NT2/D1 (cell line): ENCODE results near the gene TNFAIP2.

Experiments
- DNase-seq: peaks from one replicate; pipeline ENCODE4 v3.0.0-alpha.2; 2011; ENCODE audit warnings: low read depth, low spot score
- H3K27me3 ChIP-seq: 2 replicates; pipeline ENCODE4 v1.6.0; 2011; ENCODE audit warnings: mild to moderate bottlenecking; ENCODE audit not compliant: insufficient read length, insufficient read depth
- H3K36me3 ChIP-seq: 2 replicates; pipeline ENCODE4 v1.6.1; 2011; ENCODE audit warnings: mild to moderate bottlenecking, low read length, mixed read lengths; ENCODE audit not compliant: insufficient read depth, insufficient read length
- H3K4me1 ChIP-seq: 2 replicates; pipeline ENCODE4 v1.5.1; 2011; ENCODE audit not compliant: insufficient read depth, insufficient read length
- H3K4me3 ChIP-seq: 2 replicates; pipeline ENCODE4 v1.5.1; 2011; ENCODE audit warnings: low read depth; ENCODE audit not compliant: insufficient read length
- H3K9ac ChIP-seq: 2 replicates; pipeline ENCODE4 v1.6.0; 2011; ENCODE audit warnings: low read depth; ENCODE audit not compliant: insufficient read length
- H3K9me3 ChIP-seq: 2 replicates; pipeline ENCODE4 v1.5.1; 2011; ENCODE audit warnings: mild to moderate bottlenecking, low read length; ENCODE audit not compliant: insufficient read depth
- SUZ12 ChIP-seq: IDR thresholded peaks from 2 replicates; pipeline ENCODE4 v1.6.1; 2011; ENCODE audit not compliant: insufficient read length, insufficient read depth; ENCODE audit errors: extremely low read depth
- YY1 ChIP-seq: IDR thresholded peaks from 2 replicates; pipeline ENCODE4 v1.6.1; 2011; ENCODE audit not compliant: insufficient read length, insufficient read depth
- ZNF274 ChIP-seq: IDR thresholded peaks from 2 replicates; pipeline ENCODE4 v1.6.1; 2011; ENCODE audit warnings: mild to moderate bottlenecking, low read depth, low read length

TNFAIP2 gene

DNA sequence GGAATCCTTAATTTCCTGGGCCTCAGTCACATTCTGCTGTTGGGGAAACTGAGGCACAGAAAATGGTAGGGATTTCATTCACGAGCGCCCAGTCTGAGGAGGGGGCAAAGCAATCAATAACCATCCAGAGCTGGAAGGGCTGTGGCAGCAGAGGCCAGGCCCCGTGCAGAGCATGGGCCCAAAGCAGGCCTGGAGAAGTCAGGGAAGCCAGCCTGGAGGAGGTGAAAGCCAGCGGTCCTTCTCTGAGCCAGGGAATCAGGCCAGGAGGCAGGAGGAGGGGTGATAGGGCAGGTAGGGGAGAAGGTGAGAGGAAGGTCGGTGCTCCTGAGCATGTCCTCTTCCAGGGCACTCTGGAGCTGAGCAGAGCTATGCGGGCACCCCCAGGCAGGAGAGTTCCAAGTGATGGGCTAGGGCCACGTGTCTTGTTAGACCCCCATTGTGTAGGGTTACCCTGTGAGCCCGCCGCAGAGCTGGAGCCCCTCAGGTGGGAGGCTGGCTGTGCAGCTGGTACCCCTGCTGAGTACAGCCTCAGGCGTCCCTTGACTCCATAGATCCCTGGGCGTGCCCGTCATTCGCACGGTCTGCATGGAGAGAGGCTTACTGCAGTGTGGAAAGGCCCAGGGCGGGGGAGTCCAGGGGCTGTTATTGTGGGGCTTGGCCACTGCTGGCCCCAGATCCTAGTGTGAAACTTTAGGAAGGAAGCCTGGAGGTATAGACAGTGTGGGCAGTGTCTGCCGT, 4.8 kb downstream of the TNFAIP2 start:
- no peak overlapping the region for H3K9ac ChIP-seq
- no peak for DNase-seq
- peaks cover 73% of the 10 kb centered on the region for H3K36me3 ChIP-seq
- H3K27me3 ChIP-seq: no peaks in the 10 kb centered on the region
- no peak for TF ChIP-seq YY1
- no peak for TF ChIP-seq SUZ12
- no peak for TF ChIP-seq ZNF274
- H3K4me1 ChIP-seq: peaks cover 20% of the 10 kb centered on the region
- no peak overlapping the region for H3K4me3 ChIP-seq
- no peaks in the 10 kb centered on the region for H3K9me3 ChIP-seq

GRCh38 chr14:103128631-103129300, 5.5 kb downstream of the TNFAIP2 start:
- no peak overlapping the region for H3K4me3 ChIP-seq
- H3K4me1 ChIP-seq: peaks cover 20% of the 10 kb centered on the region
- H3K36me3 ChIP-seq: peaks cover 81% of the 10 kb centered on the region
- H3K9ac ChIP-seq: peak overlapping the region; percentile 42
- no peaks in the 10 kb centered on the region for H3K27me3 ChIP-seq
- TF ChIP-seq ZNF274 (no peak), SUZ12 (no peak), YY1 (no peak)
- DNase-seq: no peak
- H3K9me3 ChIP-seq: no peaks in the 10 kb centered on the region

DNA sequence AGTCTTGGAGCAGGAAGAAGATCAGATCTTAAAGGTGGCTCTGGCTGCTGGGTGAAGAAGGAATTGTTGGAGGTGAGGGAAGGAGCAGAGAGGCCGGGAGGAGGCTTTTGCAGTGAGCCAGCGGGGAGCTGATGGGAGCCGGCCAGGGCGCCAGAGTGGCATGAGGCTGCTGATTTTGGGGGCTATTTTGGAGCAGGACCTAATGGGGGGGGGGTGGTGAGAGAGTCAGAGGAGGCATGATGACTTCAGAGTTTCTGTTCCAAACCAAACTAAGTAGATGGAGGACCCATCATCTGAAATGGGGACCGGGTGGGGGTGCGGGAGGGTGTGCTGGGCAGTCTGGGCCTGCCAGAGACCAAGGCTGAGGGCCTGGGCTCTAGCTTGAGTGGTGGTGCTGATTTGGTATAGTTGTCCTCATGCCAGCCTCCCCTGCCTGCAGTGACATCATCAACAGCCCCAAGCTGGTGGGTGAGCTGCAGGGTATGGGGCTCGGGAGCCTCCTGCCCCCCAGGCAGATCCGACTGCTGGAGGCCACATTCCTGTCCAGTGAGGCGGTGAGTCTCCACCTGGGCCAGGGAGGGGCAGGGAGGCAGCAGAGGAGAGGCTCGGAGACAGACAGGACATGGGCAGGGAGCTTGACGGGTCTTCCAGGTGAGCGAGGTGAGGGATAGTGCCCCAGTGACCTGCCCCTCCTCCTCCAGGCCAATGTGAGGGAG, 6.2 kb downstream of the TNFAIP2 start:
- Histone ChIP-seq H3K4me3 (no peak overlapping the region), H3K36me3 (peaks cover 86% of the 10 kb centered on the region), H3K9me3 (no peaks in the 10 kb centered on the region), H3K27me3 (no peaks in the 10 kb centered on the region), H3K4me1 (peaks cover 17% of the 10 kb centered on the region), H3K9ac (no peak overlapping the region)
- TF ChIP-seq SUZ12: no peak
- TF ChIP-seq ZNF274: no peak
- no peak for TF ChIP-seq YY1
- no peak for DNase-seq

DNA sequence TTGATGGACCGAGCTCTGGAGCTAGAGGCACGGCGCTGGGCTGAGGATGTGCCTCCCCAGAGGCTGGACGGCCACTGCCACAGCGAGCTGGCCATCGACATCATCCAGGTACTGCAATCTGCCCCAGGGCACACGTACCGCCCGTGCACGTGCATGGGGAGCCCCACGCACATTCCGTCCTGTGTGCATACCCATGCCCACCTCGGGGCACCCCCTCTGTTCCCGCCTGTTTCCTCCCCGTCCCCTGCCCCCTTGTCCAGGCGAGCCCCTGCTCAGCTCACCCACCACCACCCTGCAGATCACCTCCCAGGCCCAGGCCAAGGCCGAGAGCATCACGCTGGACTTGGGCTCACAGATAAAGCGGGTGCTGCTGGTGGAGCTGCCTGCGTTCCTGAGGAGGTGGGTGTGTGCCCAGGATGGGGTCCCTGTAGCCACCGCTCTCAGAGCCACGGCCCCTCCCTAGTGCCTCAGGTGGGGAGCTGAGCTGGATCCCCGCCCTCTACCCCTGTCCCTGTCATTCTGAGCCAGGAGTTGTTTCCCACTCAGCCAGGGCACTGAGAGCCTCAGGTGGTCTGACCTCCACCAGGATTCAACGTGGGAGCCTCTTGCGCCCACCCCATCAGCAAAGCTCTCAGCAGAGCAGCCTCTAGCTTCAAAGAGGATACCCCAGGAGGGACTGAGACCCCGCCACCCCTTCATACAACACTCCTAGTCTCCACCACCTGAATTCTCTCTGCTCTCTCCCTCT, 6.9 kb downstream of the TNFAIP2 start:
- H3K9ac ChIP-seq: no peak overlapping the region
- no peak overlapping the region for H3K4me3 ChIP-seq
- H3K27me3 ChIP-seq: no peaks in the 10 kb centered on the region
- DNase-seq: no peak
- peaks cover 87% of the 10 kb centered on the region for H3K36me3 ChIP-seq
- no peaks in the 10 kb centered on the region for H3K9me3 ChIP-seq
- peaks cover 17% of the 10 kb centered on the region for H3K4me1 ChIP-seq
- no peak for TF ChIP-seq YY1
- no peak for TF ChIP-seq SUZ12
- no peak for TF ChIP-seq ZNF274

- Histone ChIP-seq H3K36me3 (peaks cover 91% of the 10 kb centered on the region), H3K9ac (no peak overlapping the region), H3K27me3 (no peaks in the 10 kb centered on the region), H3K4me3 (no peak overlapping the region), H3K4me1 (peaks cover 17% of the 10 kb centered on the region), H3K9me3 (no peaks in the 10 kb centered on the region)
- no peak for TF ChIP-seq SUZ12
- no peak for TF ChIP-seq YY1
- TF ChIP-seq ZNF274: no peak
- DNase-seq: no peak
Measured at GRCh38 chr14:103130965-103131364, 7.7 kb downstream of the TNFAIP2 start.

GRCh38 chr14:103131580-103131979, 8.3 kb downstream of the TNFAIP2 start:
- no peak overlapping the region for H3K9ac ChIP-seq
- H3K27me3 ChIP-seq: no peaks in the 10 kb centered on the region
- no peak for TF ChIP-seq YY1
- TF ChIP-seq SUZ12: no peak
- no peak for TF ChIP-seq ZNF274
- no peaks in the 10 kb centered on the region for H3K9me3 ChIP-seq
- H3K4me1 ChIP-seq: peaks cover 17% of the 10 kb centered on the region
- H3K4me3 ChIP-seq: no peak overlapping the region
- H3K36me3 ChIP-seq: peaks cover 92% of the 10 kb centered on the region
- no peak for DNase-seq
